H7 (cell line): ENCODE measurements around the gene C16orf92. TPM values are rescaled to one million over a fixed set of nuclear protein-coding genes. Genes with fewer than 3 reads are reported as not detected.

Experiments
- DNase-seq: peaks from one replicate; pipeline ENCODE4 v3.0.0; 2012
- H3K27me3 ChIP-seq: 2 replicates; pipeline ENCODE4 v1.6.0; 2011; ENCODE audit warnings: mild to moderate bottlenecking, low read length; ENCODE audit not compliant: control insufficient read depth, insufficient read depth
- H3K36me3 ChIP-seq: replicated peaks from 2 replicates; pipeline ENCODE4 v1.5.1; 2011; ENCODE audit warnings: low read length; ENCODE audit not compliant: control insufficient read depth, insufficient read depth
- H3K4me3 ChIP-seq: 2 replicates; pipeline ENCODE4 v1.5.1; 2011; ENCODE audit warnings: low read depth, mild to moderate bottlenecking, control low read depth, low read length, moderate library complexity; ENCODE audit not compliant: insufficient read depth
- total RNA-seq: library from RNA; depleted of rRNA; stranded (reverse); fragments of >200 nt; shearing (Covaris generic); gene quantifications from 2 replicates; pipeline ENCODE4 v1.2.3, GENCODE V29; 2014

Gene C16orf92
- total RNA-seq, 1 experiment from 2014 or later = not detected

DNA sequence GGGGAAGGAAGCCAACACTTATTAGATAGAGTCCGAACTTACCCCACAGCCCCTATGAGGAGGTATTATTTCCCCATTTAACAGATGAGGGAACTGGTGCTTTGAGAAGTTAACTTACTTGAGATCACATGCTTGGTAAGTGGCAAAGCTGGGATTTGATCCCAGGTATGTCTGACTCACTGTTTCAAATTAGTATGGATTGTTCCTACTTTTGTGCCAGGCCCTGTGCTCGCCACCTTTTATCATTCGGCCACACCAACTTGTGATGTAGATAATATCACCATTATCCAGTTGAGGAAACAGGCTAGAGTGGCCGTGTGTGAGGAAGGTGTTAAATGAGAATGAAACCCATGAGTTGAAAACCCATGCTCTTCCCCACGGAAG lies 38.2 kb upstream of the C16orf92 start:
- no peak overlapping the region for H3K4me3 ChIP-seq
- H3K27me3 ChIP-seq = no peaks in the 10 kb centered on the region
- no peak for DNase-seq
- peaks cover 46% of the 10 kb centered on the region for H3K36me3 ChIP-seq

DNA sequence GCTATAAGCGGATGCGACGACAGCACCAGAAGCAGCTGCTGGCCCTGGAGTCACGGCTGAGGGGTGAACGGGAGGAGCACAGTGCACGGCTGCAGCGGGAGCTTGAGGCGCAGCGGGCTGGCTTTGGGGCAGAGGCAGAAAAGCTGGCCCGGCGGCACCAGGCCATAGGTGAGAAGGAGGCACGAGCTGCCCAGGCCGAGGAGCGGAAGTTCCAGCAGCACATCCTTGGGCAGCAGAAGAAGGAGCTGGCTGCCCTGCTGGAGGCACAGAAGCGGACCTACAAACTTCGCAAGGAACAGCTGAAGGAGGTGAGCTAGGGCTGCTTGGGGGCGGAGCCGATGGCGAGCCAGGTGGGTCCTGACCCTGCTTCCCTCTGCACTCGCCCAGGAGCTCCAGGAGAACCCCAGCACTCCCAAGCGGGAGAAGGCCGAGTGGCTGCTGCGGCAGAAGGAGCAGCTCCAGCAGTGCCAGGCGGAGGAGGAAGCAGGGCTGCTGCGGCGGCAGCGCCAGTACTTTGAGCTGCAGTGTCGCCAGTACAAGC lies 37.7 kb upstream of the C16orf92 start:
- DNase-seq = peak; percentile 55
- Histone ChIP-seq H3K4me3 (no peak overlapping the region), H3K36me3 (peaks cover 40% of the 10 kb centered on the region)

DNA sequence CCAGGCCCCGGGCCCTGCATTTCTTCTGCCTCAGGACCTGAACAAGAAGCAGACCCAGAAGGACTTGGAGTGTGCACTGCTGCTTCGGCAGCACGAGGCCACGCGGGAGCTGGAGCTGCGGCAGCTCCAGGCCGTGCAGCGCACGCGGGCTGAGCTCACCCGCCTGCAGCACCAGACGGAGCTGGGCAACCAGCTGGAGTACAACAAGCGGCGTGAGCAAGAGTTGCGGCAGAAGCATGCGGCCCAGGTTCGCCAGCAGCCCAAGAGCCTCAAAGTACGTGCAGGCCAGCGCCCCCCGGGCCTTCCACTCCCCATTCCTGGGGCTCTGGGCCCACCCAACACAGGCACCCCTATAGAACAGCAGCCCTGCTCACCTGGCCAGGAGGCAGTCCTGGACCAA lies 36.8 kb upstream of the C16orf92 start:
- peaks cover 38% of the 10 kb centered on the region for H3K36me3 ChIP-seq

More for the DNA sequence above, 37.7 kb upstream of the C16orf92 start:
- no peaks in the 10 kb centered on the region for H3K27me3 ChIP-seq

DNA sequence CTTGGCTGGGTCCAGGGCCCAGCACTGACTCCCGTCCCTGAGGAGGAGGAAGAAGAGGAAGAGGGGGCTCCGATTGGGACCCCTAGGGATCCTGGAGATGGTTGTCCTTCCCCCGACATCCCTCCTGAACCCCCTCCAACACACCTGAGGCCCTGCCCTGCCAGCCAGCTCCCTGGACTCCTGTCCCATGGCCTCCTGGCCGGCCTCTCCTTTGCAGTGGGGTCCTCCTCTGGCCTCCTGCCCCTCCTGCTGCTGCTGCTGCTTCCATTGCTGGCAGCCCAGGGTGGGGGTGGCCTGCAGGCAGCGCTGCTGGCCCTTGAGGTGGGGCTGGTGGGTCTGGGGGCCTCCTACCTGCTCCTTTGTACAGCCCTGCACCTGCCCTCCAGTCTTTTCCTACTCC lies 36.1 kb upstream of the C16orf92 start:
- H3K36me3 ChIP-seq = peaks cover 31% of the 10 kb centered on the region
- H3K27me3 ChIP-seq = no peaks in the 10 kb centered on the region
- H3K4me3 ChIP-seq = no peak overlapping the region
- DNase-seq = peak; percentile 49

More for the DNA sequence above, 36.8 kb upstream of the C16orf92 start:
- no peak overlapping the region for H3K4me3 ChIP-seq
- H3K27me3 ChIP-seq = no peaks in the 10 kb centered on the region
- DNase-seq = peak; percentile 35

DNA sequence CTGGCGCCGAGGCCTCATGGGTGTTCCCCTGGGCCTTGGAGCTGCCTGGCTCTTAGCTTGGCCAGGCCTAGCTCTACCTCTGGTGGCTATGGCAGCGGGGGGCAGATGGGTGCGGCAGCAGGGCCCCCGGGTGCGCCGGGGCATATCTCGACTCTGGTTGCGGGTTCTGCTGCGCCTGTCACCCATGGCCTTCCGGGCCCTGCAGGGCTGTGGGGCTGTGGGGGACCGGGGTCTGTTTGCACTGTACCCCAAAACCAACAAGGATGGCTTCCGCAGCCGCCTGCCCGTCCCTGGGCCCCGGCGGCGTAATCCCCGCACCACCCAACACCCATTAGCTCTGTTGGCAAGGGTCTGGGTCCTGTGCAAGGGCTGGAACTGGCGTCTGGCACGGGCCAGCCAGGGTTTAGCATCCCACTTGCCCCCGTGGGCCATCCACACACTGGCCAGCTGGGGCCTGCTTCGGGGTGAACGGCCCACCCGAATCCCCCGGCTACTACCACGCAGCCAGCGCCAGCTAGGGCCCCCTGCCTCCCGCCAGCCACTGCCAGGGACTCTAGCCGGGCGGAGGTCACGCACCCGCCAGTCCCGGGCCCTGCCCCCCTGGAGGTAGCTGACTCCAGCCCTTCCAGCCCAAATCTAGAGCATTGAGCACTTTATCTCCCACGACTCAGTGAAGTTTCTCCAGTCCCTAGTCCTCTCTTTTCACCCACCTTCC lies 35.5 kb upstream of the C16orf92 start:
- DNase-seq = peak; percentile 57
- Histone ChIP-seq H3K4me3 (no peak overlapping the region), H3K27me3 (no peaks in the 10 kb centered on the region), H3K36me3 (peaks cover 32% of the 10 kb centered on the region)

DNA sequence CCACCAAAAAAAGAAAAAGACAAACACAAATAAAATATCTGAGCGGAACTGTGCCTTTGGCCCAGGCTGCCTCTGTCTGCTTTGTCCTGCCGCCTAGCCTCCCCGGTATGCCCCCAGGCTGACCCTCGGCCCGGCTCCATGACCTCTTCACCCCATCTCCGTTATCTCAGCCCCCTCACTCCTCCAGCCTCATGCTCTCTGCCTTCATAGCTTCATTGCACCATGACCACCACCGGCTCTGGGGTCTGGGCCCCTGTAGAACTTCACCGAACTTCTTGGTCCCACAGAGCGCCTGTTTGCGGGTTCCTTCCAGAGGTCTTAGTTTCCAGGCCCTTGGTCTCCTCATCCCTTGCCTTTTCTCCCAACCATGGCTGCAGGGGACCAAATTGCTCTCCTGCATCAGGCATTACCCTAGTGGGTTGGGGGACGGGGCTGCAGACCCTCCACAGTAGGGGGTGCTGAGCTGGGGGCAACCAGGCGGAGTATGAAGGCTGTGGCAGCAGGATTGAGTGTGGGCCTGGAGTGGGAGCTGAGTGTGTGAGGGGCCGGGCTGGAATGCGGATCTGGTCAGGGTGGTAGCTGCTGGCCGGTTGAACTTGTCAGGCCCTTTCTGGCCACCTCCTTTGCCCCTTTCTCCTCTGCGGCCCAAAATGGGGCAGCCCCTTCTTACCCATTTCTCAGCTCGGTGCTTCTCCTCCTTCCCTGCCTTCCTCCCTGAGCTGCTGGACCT lies 34.5 kb upstream of the C16orf92 start:
- peak; percentile 30 for DNase-seq
- Histone ChIP-seq H3K4me3 (no peak overlapping the region), H3K27me3 (no peaks in the 10 kb centered on the region), H3K36me3 (peaks cover 26% of the 10 kb centered on the region)

DNA sequence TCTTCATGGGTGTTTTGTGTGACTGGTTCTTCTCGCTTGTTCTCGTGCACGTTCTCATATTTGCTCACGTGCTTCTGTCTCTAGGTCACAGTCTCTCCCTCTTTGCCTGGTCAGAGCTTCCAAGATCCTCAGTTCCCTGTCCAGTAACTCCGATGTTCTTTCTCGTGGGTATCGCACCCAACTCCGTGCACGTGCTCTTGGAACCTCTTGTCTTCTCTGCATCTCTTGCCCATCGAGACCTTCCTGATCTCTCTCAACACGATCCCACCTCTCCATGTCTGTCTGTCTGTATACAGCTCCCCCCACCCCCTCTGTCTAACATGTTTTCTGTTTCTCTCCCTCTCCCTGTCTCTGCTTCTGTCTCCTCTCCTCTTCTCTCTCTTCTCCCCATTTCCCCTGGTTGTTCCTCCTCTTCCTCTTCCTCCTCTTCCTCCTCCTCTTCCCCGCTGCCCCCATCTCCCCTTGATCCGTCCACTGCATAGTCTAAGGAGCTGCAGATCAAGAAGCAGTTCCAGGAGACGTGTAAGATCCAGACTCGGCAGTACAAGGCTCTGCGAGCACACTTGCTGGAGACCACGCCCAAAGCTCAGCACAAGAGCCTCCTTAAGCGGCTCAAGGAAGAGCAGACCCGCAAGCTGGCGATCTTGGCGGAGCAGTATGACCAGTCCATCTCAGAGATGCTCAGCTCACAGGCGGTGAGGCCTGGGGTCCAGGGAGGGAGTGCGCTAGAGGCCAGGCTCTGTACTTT lies 33.7 kb upstream of the C16orf92 start:
- Histone ChIP-seq H3K27me3 (no peaks in the 10 kb centered on the region), H3K4me3 (no peak overlapping the region), H3K36me3 (peaks cover 22% of the 10 kb centered on the region)
- DNase-seq = no peak

DNA sequence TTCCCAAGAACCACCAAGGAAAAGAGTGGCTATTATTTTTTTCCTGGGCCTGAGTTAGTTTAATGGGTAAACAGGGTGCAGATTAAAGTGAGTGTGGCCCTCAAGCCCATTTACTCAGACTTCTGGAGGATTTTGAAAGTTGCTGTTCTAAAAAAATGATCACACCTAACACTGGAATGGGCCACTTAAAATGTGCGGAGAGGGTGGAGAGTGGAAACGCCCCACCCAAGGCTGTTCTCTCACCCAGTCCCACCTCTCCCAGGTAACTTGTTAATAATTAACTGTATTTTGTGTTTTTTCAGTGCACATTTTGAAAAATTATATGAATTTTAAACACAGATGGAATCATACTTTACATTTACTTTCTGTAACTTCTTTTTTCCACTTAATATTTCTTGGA lies 33.0 kb upstream of the C16orf92 start:
- no peak overlapping the region for H3K4me3 ChIP-seq
- no peaks in the 10 kb centered on the region for H3K27me3 ChIP-seq
- H3K36me3 ChIP-seq = peaks cover 16% of the 10 kb centered on the region
- no peak for DNase-seq

DNA sequence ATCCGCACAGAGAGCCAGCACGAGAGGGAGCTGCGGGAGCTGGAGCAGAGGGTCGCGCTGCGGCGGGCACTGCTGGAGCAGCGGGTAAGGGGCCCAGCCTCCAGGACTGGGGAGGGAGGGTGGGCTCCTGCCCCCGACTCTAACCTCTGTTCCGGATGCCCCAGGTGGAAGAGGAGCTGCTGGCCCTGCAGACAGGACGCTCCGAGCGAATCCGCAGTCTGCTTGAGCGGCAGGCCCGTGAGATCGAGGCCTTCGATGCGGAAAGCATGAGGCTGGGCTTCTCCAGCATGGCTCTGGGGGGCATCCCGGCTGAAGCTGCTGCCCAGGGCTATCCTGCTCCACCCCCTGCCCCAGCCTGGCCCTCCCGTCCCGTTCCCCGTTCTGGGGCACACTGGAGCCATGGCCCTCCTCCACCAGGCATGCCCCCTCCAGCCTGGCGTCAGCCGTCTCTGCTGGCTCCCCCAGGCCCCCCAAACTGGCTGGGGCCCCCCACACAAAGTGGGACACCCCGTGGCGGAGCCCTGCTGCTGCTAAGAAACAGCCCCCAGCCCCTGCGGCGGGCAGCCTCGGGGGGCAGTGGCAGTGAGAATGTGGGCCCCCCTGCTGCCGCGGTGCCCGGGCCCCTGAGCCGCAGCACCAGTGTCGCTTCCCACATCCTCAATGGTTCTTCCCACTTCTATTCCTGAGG lies 32.0 kb upstream of the C16orf92 start:
- Histone ChIP-seq H3K36me3 (peaks cover 7% of the 10 kb centered on the region), H3K27me3 (no peaks in the 10 kb centered on the region), H3K4me3 (no peak overlapping the region)
- DNase-seq = no peak

DNA sequence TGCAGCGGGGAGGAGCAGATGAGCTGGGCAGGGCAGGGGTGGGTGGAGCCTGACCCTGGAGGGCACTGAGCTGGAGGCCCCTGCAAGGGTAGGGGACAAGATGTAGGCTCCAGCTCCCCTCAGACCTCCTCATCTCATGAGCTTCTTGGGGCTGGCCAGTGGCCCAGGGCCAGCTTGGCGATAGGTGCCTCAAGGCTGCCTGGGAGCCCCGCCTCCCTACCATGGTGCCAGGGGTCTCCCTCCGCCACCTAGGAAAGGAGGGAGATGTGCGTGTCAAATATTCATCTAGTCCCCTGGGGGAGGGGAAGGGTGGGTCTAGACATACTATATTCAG lies 31.5 kb upstream of the C16orf92 start:
- Histone ChIP-seq H3K4me3 (no peak overlapping the region), H3K36me3 (peaks cover 5% of the 10 kb centered on the region), H3K27me3 (no peaks in the 10 kb centered on the region)
- peak; percentile 57 for DNase-seq

DNA sequence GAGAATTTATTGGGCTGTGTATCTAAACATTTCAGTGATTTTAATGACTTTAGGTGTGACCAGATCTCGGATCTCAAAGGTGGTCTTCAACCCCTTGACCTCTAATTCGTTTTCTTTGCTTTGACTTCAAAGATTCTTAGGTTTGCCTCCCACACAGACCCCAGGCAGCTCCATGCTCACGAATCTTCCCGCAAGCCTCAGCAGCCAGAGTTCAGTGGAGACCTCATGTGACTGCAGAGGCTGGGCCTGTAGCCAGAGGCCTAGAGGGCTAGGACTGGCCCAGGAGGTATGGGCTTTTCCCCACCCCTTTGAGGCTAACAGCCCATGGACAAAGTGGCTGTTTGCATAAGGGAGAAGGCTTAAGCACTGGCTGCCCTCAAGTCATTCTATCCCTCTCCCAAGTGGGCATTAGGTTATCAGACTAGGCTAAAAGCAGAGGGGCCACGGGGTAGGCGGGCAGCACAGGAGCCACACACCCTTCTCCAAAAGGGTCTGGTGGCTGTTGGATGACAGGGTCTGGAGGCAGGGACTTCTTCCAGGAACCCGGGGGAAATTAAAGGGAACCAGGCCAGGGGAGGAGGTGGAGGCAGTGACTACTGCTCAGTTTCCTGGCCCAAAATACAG lies 30.5 kb upstream of the C16orf92 start:
- H3K36me3 ChIP-seq = peaks cover 4% of the 10 kb centered on the region
- no peaks in the 10 kb centered on the region for H3K27me3 ChIP-seq
- DNase-seq = no peak
- no peak overlapping the region for H3K4me3 ChIP-seq

DNA sequence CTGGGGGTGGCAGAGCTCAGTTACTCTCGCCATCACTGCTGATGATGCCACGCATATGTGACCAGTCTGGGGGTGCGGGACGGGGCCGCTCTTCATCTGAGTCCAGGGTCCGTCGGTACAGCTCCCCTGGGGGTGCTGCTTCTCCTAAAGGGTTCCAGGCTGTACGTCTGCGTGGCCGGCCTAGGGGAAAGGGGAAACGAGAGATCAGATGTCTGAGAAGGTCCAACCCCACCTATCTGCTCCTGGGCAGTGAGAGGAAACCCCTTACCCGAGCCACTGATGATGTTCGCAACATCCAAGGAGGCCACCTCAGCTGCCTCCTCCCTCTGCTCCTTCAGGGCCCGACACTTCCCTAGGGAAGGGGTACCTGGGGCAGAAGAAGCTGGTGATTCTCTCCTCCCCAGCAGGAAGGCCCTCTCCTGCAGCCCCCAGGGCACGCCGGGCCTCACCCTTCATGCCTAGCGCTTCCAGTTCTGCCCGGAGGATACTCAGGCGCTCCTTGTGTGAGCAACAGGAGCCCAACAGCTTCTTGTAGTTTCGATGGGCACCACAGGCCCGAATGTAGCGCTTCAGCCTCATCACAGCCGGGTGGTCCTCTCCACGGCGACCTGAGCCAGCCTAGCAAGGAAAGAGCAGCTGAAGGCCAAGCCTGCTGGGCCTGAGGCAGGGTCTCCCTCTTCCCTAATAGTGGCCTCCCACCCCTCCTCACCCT lies 29.7 kb upstream of the C16orf92 start:
- H3K4me3 ChIP-seq = no peak overlapping the region
- H3K36me3 ChIP-seq = peaks cover 4% of the 10 kb centered on the region
- DNase-seq = no peak
- no peaks in the 10 kb centered on the region for H3K27me3 ChIP-seq

DNA sequence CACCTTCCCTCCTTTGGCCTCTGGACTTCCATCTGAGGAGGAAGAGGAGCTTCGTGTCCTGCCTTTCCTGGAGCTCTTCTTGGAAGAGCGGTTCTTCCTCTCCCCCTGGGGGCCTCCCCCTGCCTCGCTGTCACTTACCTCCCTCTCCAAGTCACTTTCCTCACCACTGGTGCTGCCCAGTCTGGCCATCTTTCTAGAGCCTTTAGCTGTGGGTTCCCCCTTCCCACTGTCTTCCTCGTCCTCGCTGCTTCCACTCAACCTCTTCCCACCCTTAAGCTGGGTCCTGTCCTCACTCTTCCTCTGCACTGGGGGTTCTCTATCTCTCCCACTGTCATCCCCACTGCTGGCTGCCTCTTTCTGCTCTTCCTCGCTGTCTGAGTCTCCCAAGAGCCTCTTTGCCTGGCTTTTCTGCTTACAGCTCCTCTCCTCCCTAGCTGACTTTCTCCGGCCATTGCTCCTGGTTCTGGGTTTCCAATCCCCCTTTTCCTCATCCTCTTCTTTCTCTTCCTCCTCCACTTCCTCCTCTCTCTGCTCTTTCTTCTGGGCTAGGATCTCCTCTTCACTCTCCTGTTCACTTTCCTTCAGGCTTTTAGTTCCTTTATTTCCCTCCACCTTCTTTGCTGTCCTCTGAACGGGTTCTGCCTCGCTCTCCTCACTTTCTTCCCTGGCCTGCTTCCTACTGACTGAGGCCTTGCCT lies 28.9 kb upstream of the C16orf92 start:
- H3K36me3 ChIP-seq = peaks cover 4% of the 10 kb centered on the region
- no peak for DNase-seq
- no peaks in the 10 kb centered on the region for H3K27me3 ChIP-seq
- no peak overlapping the region for H3K4me3 ChIP-seq
